Endothelial cell of umbilical vein (primary cell): ENCODE results near the gene AZU1. TPM values are rescaled to one million over a fixed set of nuclear protein-coding genes. Genes with fewer than 3 reads are reported as not detected.

ENCODE experiments used
- BruUV-seq: library from RNA; stranded (reverse); fragments of 400-500 nt; replicated peaks from 2 replicates; lab custom pipeline; 2021; lab: Mats Ljungman, UMichigan
- CTCF ChIA-PET: fragments of 300-600, 350-600 bp; sonication (Branson Sonifier 250); formaldehyde crosslinking; loops from one replicate; lab custom pipeline; 2021; ENCODE audit warnings: antibody characterized with exemption, inconsistent platforms; lab: Charles Lee
- POLR2A ChIA-PET: fragments of 300-600, 350-600 bp; sonication (Branson Sonifier 250); formaldehyde crosslinking; loops from one replicate; lab custom pipeline; 2021; ENCODE audit warnings: antibody characterized with exemption, inconsistent platforms; lab: Charles Lee
- DNase-seq: peaks from one replicate; pipeline ENCODE4 v3.0.0-alpha.2; 2011; ENCODE audit warnings: low read depth, low spot score
- FAIRE-seq: peaks from 2 replicates; lab custom pipeline; 2011; peaks lifted over from hg19 to GRCh38; lab: Jason Lieb, UNC
- H2AFZ ChIP-seq: 2 replicates; pipeline ENCODE4 v1.6.0; 2012; ENCODE audit warnings: low read depth, low read length, control low read depth, inconsistent platforms
- H3K27ac ChIP-seq: 2 replicates; pipeline ENCODE4 v1.5.1; 2011; ENCODE audit warnings: low read depth, mild to moderate bottlenecking, control low read depth, low read length, moderate library complexity; ENCODE audit not compliant: insufficient read depth
- H3K27me3 ChIP-seq, 2 experiments: 2 replicates each; pipeline versions ENCODE4 v1.6.0 to v1.6.1; 2011; ENCODE audit warnings: low read length in 2 of 2, mixed read lengths in 1 of 2; ENCODE audit not compliant: control insufficient read depth in 2 of 2, insufficient read depth in 2 of 2
- H3K36me3 ChIP-seq, 2 experiments: 2 replicates in 1 of 2; 3 replicates in 1 of 2; pipeline ENCODE4 v1.5.1; 2011; ENCODE audit warnings: low read length in 2 of 2, mild to moderate bottlenecking in 1 of 2, moderate library complexity in 1 of 2; ENCODE audit not compliant: control insufficient read depth in 2 of 2, insufficient read depth in 2 of 2; ENCODE audit errors: extremely low read depth in 1 of 2
- H3K4me1 ChIP-seq: 3 replicates; pipeline ENCODE4 v1.5.1; 2011; ENCODE audit warnings: mild to moderate bottlenecking, low read length; ENCODE audit not compliant: control insufficient read depth, insufficient read depth; ENCODE audit errors: extremely low read depth
- H3K4me2 ChIP-seq: 2 replicates; pipeline ENCODE4 v1.6.1; 2011; ENCODE audit warnings: low read length, control low read depth, mixed read lengths; ENCODE audit not compliant: insufficient read depth
- H3K4me3 ChIP-seq, 3 experiments: fragments of 200-600 bp in 1 of 3; sonication (generic), shearing (Covaris generic) in 1 of 3; replicated peaks in 1 of 3; 2 replicates each; pipeline ENCODE4 v1.5.1; 2011 to 2016; ENCODE audit warnings: control low read depth in 3 of 3, low read length in 3 of 3, mild to moderate bottlenecking in 2 of 3, inconsistent platforms in 1 of 3, low read depth in 1 of 3, moderate library complexity in 1 of 3; ENCODE audit not compliant: insufficient read depth in 1 of 3
- H3K79me2 ChIP-seq: 2 replicates; pipeline ENCODE4 v1.6.0; 2012; ENCODE audit warnings: low read length, inconsistent platforms; ENCODE audit not compliant: control insufficient read depth, insufficient read depth
- H3K9ac ChIP-seq: replicated peaks from 2 replicates; pipeline ENCODE3; 2011; ENCODE audit warnings: low read length, control low read depth; ENCODE audit not compliant: insufficient read depth; ENCODE audit errors: extremely low read depth
- H3K9me1 ChIP-seq: replicated peaks from 3 replicates; pipeline ENCODE4 v1.6.0; 2011; ENCODE audit warnings: mild to moderate bottlenecking, low read length; ENCODE audit not compliant: control insufficient read depth, insufficient read depth; ENCODE audit errors: extremely low read depth
- H3K9me3 ChIP-seq: replicated peaks from 2 replicates; pipeline ENCODE4 v1.5.1; 2012; ENCODE audit warnings: low read length, inconsistent platforms; ENCODE audit not compliant: control insufficient read depth, insufficient read depth
- H4K20me1 ChIP-seq: replicated peaks from 2 replicates; pipeline ENCODE3; 2011; ENCODE audit warnings: mild to moderate bottlenecking, low read length; ENCODE audit not compliant: control insufficient read depth, insufficient read depth; ENCODE audit errors: extremely low read depth
- EZH2 ChIP-seq: IDR thresholded peaks from 2 replicates; pipeline ENCODE4 v1.6.1; 2012; ENCODE audit warnings: borderline replicate concordance, low read depth, mild to moderate bottlenecking, moderate library complexity, low read length, inconsistent platforms; ENCODE audit not compliant: severe bottlenecking
- FOS ChIP-seq: IDR thresholded peaks from 2 replicates; pipeline ENCODE4 v1.6.1; 2011; ENCODE audit warnings: mild to moderate bottlenecking, low read length, moderate library complexity, borderline replicate concordance; ENCODE audit not compliant: insufficient read depth
- GATA2 ChIP-seq: IDR thresholded peaks from 2 replicates; pipeline ENCODE4 v1.7.0; 2011; ENCODE audit warnings: low read depth, mild to moderate bottlenecking, moderate library complexity, mixed read lengths, low read length; ENCODE audit not compliant: insufficient read length, insufficient read depth
- JUN ChIP-seq: IDR thresholded peaks from 2 replicates; pipeline ENCODE4 v1.6.1; 2011; ENCODE audit warnings: borderline replicate concordance, low read depth; ENCODE audit not compliant: insufficient read length, insufficient read depth
- MYC ChIP-seq: IDR thresholded peaks from one replicate; pipeline ENCODE4 v1.6.1; 2011; ENCODE audit warnings: mild to moderate bottlenecking, low read depth, low read length
- POLR2A ChIP-seq: IDR thresholded peaks from 2 replicates; pipeline ENCODE4 v1.6.1; 2012; ENCODE audit warnings: low read depth, mild to moderate bottlenecking, control low read depth, low read length
- POLR2AphosphoS5 ChIP-seq: IDR thresholded peaks from 2 replicates; pipeline ENCODE4 v1.6.1; 2012; ENCODE audit warnings: low read depth, mild to moderate bottlenecking, control low read depth, low read length, moderate library complexity; ENCODE audit not compliant: insufficient read depth
- dilution Hi-C: fragments of 300-500 bp; cut with MboI; formaldehyde crosslinking; loops from one replicate; pipeline ENCODE4 v1.15.0; 2019; ENCODE audit warnings: low sequenced_read_pairs; ENCODE audit not compliant: extremely low pct_ligation_motif_present
- intact Hi-C: fragments of 100-400 bp; cut with micrococcal nuclease; formaldehyde crosslinking; loops from one replicate; pipeline ENCODE4 v1.10.0; 2022
- polyA plus RNA-seq, 4 experiments: library from polyadenylated mRNA; depleted of rRNA in 3 of 4; stranded (reverse) in 3 of 4; unstranded in 1 of 4; fragments of >200 nt; gene quantifications; 2 replicates each; pipeline versions ENCODE4 v1.2.1 to v1.2.3, GENCODE V29; 2011 to 2012; ENCODE audit warnings: missing spikeins in 1 of 4
- total RNA-seq: library from RNA; stranded (reverse); gene quantifications from 2 replicates; pipeline ENCODE4 v1.2.3, GENCODE V29; 2021
- TF ChIP-seq, protein P1 (sequence below), 2 donors: IDR thresholded peaks; 1 replicate in 1 of 2; 2 replicates in 1 of 2; pipeline ENCODE4 v1.5.1; 2011; ENCODE audit warnings: low read length in 2 of 2, mild to moderate bottlenecking in 2 of 2, moderate library complexity in 2 of 2, control low read depth in 1 of 2, inconsistent platforms in 1 of 2, low read depth in 1 of 2; ENCODE audit not compliant: insufficient read depth in 1 of 2; ENCODE audit errors: extremely low read depth in 1 of 2
- TF ChIP-seq, protein P2 (sequence below): IDR thresholded peaks from 2 replicates; pipeline ENCODE4 v1.6.1; 2011; ENCODE audit not compliant: insufficient read depth, insufficient read length

The AZU1 gene
- total and polyA plus RNA-seq, 2 donors (not counting 3 experiments of a cell fraction or from before 2014, with no cell fraction given), result 0.12 TPM; not detected in 1

DNA sequence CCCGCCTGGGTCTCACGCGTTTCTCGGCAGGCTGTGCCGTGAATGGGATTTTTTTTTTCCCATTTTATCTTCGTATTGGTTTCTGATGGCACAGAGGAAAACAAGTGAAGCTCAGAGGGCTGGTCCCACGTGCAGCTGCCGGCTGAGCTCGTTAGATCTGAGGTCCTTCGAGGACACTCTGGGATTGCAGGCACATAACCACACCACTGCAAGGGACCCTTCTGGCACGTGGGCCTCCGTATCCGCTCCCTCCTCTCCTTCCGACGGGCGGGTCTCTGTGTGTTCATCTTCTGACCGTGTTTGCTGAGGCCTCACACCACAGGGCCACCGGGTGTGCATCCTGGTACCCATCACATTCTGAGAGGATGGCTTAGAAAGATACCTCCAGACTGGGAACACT lies 48.5 kb downstream of the AZU1 start:
- Histone ChIP-seq H3K4me1 (no peaks in the 10 kb centered on the region), H3K79me2 (no peaks in the 10 kb centered on the region), H3K4me2 (no peak overlapping the region), H3K27ac (no peak overlapping the region), H3K9ac (no peak overlapping the region), H3K9me3 (no peaks in the 10 kb centered on the region), H3K36me3 (peaks cover 0 to 22% of the 10 kb centered on the region in 2 experiments), H2AFZ (no peak overlapping the region), H3K4me3 (no peak overlapping the region), H3K9me1 (no peaks in the 10 kb centered on the region), H3K27me3 (no peaks in the 10 kb centered on the region), H4K20me1 (no peaks in the 10 kb centered on the region)
- no peak for DNase-seq
- intact Hi-C loops (no loop called here), dilution Hi-C loops (no loop called here)
- no peak for TF ChIP-seq POLR2A
- TF ChIP-seq GATA2, result no peak
- TF ChIP-seq, protein P1, sequence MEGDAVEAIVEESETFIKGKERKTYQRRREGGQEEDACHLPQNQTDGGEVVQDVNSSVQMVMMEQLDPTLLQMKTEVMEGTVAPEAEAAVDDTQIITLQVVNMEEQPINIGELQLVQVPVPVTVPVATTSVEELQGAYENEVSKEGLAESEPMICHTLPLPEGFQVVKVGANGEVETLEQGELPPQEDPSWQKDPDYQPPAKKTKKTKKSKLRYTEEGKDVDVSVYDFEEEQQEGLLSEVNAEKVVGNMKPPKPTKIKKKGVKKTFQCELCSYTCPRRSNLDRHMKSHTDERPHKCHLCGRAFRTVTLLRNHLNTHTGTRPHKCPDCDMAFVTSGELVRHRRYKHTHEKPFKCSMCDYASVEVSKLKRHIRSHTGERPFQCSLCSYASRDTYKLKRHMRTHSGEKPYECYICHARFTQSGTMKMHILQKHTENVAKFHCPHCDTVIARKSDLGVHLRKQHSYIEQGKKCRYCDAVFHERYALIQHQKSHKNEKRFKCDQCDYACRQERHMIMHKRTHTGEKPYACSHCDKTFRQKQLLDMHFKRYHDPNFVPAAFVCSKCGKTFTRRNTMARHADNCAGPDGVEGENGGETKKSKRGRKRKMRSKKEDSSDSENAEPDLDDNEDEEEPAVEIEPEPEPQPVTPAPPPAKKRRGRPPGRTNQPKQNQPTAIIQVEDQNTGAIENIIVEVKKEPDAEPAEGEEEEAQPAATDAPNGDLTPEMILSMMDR (IDR thresholded peaks at IDR 0.05; ENCODE audit: extremely low read depth in 1 of 2, insufficient read depth in 1 of 2, low read depth in 1 of 2, low read length in 2 of 2), result no peak
- no peak for TF ChIP-seq JUN
- TF ChIP-seq FOS, result no peak
- no peak for TF ChIP-seq POLR2AphosphoS5
- no peak for TF ChIP-seq MYC
- TF ChIP-seq, protein P2, sequence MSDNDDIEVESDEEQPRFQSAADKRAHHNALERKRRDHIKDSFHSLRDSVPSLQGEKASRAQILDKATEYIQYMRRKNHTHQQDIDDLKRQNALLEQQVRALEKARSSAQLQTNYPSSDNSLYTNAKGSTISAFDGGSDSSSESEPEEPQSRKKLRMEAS, result no peak
- TF ChIP-seq EZH2, result no peak
- no TSS peak for BruUV-seq
- POLR2A ChIA-PET, result no interaction called here
- no peak for FAIRE-seq
- CTCF ChIA-PET, result no interaction called here
